Measurements from ENCODE around the gene CAP1. TPM values are rescaled to one million over a fixed set of nuclear protein-coding genes. Genes with fewer than 3 reads are reported as not detected.

CAP1 gene
- polyA plus RNA-seq, 1 donor from 2014 or later, result 162 TPM

DNA sequence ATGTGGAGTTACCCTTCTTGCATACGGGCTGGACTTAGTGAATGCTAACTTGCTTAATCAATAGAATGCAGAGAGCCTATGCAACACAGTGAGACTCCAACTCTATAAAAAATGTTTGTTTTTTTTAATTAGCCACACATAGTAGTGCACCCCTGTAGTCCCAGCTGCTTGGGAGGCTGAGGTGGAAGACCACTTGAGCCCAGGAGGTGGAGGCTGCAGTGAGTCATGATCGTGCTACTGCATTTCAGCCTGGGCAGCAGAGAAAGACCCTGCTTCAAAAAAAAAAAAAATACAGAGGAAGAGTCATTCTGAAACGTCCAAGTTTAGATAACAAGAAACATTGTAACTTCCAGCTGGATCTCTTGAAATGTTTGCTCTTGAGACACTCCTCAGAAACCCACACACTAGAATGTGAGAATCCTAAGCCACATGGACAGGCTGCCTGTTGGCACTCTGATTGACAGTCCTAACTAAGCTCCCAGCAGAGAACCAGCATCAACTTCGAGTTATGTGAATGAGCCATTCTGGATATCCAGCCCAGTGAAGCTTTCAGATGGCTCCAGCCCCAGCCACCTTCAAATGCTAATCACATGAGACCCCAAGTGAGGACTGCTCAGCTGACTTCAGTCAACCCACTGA is 20.0 kb upstream of the CAP1 start:
- H3K9me2 ChIP-seq (ENCODE audit: insufficient read depth, low read length), result no peaks in the 10 kb centered on the region
- no peaks in the 10 kb centered on the region for H3K79me2 ChIP-seq (replicated peaks; ENCODE audit: insufficient read depth, low read length)
- no peaks in the 10 kb centered on the region for H3K36me3 ChIP-seq (ENCODE audit: insufficient read depth, low read length)
- no peaks in the 10 kb centered on the region for H3K27me3 ChIP-seq (ENCODE audit: insufficient read depth, low read depth, low read length)
- H3K4me2 ChIP-seq (ENCODE audit: low read length), result no peak overlapping the region
- H3K4me3 ChIP-seq (ENCODE audit: low read length), result no peak overlapping the region
- no peaks in the 10 kb centered on the region for H4K20me1 ChIP-seq (ENCODE audit: insufficient read depth)
- no peaks in the 10 kb centered on the region for H3F3A ChIP-seq (ENCODE audit: insufficient read depth, low read length, poor library complexity, severe bottlenecking)
- TF ChIP-seq SMC3 (conservative IDR thresholded peaks at IDR 0.05; ENCODE audit: poor library complexity) (no peak), TAF1 (IDR thresholded peaks at IDR 0.05; ENCODE audit: low read depth) (no peak), MXI1 (conservative IDR thresholded peaks at IDR 0.05; ENCODE audit: poor library complexity, severe bottlenecking) (no peak), POLR2AphosphoS5 (IDR thresholded peaks at IDR 0.05) (no peak), CTCF (IDR thresholded peaks at IDR 0.05; ENCODE audit: poor library complexity, severe bottlenecking) (no peak)
- no peak overlapping the region for H3K9ac ChIP-seq (ENCODE audit: low read length)
- no peak overlapping the region for H3K27ac ChIP-seq (ENCODE audit: low read length)
- H2AFZ ChIP-seq (ENCODE audit: low read depth, low read length), result no peak overlapping the region
- no peaks in the 10 kb centered on the region for H3K9me3 ChIP-seq (ENCODE audit: low read length)

DNA sequence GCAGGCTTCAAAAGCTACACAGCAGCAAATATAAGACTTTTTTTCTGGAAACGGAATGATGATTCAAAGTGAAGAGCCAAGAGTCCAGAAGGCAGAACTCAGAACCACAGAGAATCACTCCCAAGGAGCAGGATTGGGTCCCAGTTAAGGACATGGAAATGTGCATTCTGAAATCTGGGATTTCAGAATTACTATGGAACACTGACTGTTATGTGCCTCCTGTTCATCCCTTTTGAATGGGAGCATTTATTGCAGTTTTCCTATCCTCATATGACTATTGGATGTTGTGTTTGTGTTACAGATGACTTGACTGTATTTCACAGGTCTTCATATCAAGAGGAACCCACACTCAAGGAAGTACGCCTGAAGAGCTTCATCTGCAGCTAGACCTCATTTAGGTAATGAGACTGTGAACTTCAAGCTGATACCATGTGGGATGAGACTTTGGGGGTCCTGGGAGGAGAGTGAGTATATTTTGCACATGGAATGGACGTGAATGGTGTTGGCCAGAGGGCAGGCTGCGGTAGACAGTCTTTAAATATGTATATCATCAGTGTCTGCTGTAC is 17.1 kb upstream of the CAP1 start:
- TF ChIP-seq POLR2AphosphoS5 (IDR thresholded peaks at IDR 0.05) (no peak), EZH2 (IDR thresholded peaks at IDR 0.05; ENCODE audit: borderline replicate concordance, insufficient read depth, low read length, poor library complexity, severe bottlenecking) (no peak), MXI1 (conservative IDR thresholded peaks at IDR 0.05; ENCODE audit: poor library complexity, severe bottlenecking) (no peak), SMC3 (conservative IDR thresholded peaks at IDR 0.05; ENCODE audit: poor library complexity) (no peak), EP300 (conservative IDR thresholded peaks at IDR 0.05; ENCODE audit: poor library complexity, severe bottlenecking) (no peak), CTCF (IDR thresholded peaks at IDR 0.05; ENCODE audit: poor library complexity, severe bottlenecking) (no peak), RAD21 (conservative IDR thresholded peaks at IDR 0.05) (no peak), TAF1 (IDR thresholded peaks at IDR 0.05; ENCODE audit: low read depth) (no peak), REST (IDR thresholded peaks at IDR 0.05; ENCODE audit: borderline replicate concordance) (no peak)
- no peaks in the 10 kb centered on the region for H4K20me1 ChIP-seq (ENCODE audit: insufficient read depth)
- H3K4me2 ChIP-seq (ENCODE audit: low read length), result no peak overlapping the region
- no peaks in the 10 kb centered on the region for H3K9me3 ChIP-seq (ENCODE audit: low read length)
- no peak overlapping the region for H3K9ac ChIP-seq (ENCODE audit: low read length)
- no peaks in the 10 kb centered on the region for H3F3A ChIP-seq (ENCODE audit: insufficient read depth, low read length, poor library complexity, severe bottlenecking)
- no peaks in the 10 kb centered on the region for H3K36me3 ChIP-seq (ENCODE audit: insufficient read depth, low read length)
- no peak overlapping the region for H3K27ac ChIP-seq (ENCODE audit: low read length)
- H2AFZ ChIP-seq (ENCODE audit: low read depth, low read length), result no peak overlapping the region
- H3K27me3 ChIP-seq (ENCODE audit: insufficient read depth, low read depth, low read length), result no peaks in the 10 kb centered on the region
- H3K4me3 ChIP-seq (ENCODE audit: low read length), result no peak overlapping the region
- no peaks in the 10 kb centered on the region for H3K9me2 ChIP-seq (ENCODE audit: insufficient read depth, low read length)
- H3K79me2 ChIP-seq (replicated peaks; ENCODE audit: insufficient read depth, low read length), result no peaks in the 10 kb centered on the region

All from neural cell (in vitro differentiated cells).